GM21529 (cell line): ENCODE results near the gene DSG3.
"Not testable (repeated sequence)": the region's sequence is repeated elsewhere in the genome, so short reads cannot be mapped to it uniquely, and the experiment has no call there.

ENCODE experiments used
- ATAC-seq: cut with Tn5 transposase; IDR thresholded peaks from one replicate; pipeline ENCODE4 v1.9.1; 2021; ENCODE audit not compliant: unreplicated experiment

DSG3 gene

DNA sequence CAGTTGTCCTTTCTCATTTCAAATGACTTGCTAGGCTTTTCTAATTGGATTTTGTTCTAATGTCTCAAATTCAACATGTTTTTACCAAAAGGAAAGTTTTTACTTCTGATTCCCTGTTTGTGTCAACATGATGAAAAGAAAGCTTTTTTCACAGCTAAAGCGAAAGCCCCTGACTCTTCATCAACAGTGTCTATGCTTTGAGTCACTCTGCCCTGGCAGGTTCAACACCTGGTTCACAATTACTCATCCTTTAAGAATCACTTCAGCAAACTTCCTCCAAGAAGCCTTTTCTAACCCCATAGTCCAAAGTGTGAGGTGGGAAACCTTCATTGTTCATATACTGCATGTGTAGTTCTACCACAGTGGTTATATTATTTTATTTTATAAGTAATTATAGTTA lies 42.8 kb downstream of the DSG3 start:
- ATAC-seq: peak; percentile 84

DNA sequence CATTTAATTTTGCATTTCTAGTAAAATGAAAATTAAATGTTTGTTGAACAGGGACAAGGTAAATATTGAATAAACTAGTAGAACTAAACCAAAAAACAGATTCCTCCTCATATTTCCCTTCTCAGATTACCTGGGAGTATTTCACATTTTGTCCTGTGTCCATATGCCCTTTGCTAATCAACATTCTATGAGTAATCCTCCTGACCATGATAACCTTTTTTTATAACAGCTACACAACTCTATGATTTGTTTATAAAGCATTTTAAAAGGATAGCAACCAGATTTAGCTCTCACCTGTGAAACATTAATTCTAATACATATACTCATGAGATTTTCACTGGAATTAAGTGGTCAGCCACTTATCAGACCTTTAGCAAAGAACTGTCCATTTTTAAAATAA lies 43.3 kb downstream of the DSG3 start:
- ATAC-seq: no peak

DNA sequence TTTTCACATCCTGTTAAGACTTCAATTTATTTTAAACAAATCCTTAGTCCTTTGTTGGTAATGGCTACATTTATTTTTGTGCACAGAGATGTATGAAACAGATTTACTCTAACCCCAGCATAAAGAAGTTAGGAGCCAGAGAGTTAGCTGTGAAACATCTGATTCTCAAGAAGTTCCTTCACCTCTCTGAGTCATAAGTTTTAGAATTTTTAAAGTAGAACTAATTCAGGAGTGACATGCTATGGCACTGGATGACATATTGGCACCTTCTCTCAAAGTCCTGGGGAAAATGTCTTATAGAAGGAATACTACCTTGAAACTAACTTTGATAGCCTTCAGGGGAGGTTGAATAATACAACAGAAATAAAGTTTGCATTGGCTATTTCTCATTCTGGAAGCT lies 44.0 kb downstream of the DSG3 start:
- ATAC-seq: no peak

DNA sequence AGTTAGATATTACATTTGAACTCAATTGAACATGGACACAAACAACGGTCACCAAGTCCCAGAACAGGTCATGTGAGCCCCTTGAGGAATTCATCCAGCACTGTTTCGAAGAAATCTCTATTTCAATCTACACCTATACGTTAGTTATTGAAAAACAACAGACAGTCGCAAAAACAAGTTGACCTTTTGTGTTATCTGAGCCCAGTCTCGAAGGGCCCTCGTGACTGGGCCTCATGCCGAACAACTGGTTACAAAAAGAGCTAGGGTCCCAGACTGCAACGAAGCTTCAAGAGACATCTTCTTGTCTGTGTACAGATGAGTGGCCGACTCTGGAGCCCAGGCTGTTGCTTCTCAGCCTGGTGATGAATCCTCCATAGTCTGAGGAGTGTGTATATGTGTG lies 45.1 kb downstream of the DSG3 start:
- ATAC-seq: no peak

DNA sequence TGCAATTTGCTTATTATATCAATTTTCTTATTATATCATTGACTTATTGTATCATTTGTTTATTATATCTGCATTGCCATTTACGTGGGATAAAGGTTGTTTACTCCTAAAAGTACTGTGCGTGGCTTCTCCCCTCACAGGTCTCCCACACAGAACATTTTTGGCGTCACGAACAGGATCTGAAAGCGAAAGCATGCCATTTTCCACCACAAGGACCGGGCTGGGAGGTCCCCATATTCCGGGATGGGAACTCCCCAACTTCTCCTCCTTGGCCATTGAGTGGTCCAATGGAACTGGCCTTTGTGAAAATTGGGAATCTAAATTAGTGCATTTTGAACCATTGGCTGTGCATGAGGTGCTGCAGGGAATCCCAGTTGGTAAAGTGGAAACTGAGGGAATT lies 45.6 kb downstream of the DSG3 start:
- no peak for ATAC-seq

DNA sequence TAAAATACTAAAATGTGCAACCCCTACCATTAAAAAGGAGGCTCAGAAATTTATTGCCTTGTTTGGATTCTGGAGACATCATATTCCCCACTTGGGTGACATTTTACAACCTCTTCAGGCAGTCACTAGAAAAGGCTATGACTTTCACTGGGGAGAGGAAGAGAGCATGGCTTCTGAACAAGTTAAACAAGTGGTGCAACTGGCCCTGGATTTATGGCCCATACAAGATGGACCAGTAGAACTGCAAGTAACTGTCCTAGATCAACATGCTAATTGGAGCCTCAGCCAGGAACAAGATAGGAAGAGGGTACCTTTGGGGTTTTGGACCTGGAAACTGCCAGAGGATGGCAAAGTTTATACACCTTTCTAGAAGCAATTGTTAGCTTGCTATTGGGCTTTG lies 46.4 kb downstream of the DSG3 start:
- no peak for ATAC-seq

DNA sequence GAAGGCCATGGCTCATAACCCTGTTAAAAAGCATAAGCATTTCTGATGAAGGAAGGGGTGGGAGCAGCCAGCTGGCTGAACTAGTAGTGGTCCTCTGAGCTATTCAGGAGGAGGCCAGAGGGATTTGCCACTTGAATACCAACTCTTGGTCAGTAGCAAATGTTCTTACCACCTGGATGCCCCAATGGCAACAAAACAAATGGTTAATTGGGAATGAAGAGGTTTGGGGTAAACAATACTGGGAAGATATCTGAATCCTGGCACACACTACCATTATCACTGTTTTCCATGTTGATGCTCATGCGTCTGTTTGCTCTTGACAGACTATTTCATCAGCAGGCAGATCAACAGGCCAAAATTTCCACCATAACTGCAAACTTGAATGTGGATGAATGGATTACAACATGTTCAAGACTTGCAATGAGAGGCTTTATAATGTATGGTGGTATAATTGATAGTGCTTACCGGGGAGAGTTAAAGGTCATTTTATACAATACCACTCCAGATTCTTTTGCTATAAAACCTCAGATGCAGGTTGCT lies 47.2 kb downstream of the DSG3 start:
- ATAC-seq: not testable (repeated sequence)

DNA sequence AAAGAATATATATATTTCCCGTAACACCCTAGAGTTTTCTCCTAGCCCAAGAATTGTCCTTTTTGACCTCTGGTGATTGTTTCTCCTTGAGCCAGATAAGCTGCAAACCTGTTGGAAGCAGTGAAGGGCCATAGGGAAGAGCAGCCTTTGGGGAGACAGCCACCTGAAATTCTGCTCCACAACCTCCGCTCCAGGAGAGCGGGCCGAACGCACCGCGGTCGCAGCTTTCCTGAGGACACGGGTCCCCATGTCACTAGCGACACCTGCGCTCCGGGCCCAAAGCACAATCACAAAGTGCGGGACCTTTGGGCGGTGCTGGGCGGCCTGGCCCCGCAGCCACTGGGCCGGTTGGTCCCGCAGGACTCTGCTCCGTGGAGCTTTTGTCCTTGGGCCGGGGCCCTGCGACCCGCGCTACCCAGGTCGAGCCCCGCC lies 49.9 kb downstream of the DSG3 start:
- ATAC-seq: no peak

DNA sequence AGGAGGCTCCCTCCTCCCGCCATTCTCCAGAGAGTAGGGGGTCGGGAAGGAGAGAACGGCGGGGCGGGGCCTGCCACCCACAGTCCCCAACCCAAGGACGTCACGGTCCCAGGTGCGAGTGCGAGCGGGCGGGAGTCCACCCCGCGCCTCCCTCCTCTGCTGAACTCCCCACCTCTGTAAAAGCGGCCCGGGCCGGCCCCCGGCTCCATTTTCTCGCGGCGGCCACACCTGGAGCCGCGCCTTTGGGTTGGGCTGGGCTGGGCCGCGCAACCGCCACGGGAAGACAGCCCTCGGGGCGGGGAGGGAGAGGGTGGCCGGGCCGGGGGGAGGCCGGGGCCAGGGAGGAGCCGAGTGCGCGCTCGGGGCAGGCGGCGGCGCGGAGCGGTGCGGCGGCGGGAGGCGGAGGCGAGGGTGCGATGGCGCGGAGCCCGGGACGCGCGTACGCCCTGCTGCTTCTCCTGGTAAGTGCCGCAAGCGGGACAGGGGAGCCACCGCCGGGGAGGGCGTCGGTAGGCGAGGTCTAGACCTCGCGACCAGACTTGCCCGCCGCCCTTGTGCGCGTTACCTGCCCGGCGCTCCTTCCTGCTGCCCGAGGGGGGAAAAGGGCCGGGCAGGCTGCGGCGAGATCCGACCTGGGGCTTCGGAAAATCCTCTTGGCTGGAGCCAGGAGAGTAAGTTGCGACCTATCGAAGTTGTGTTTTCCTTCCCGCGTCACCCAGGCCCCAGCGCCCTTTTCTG lies 50.5 kb downstream of the DSG3 start, which contains the start of gene DSG2:
Gene DSG2 (plus strand): TSS at position 342 of the 738 bp plus-strand sequence. CDS start 75 bp downstream, at position 417.
- peak; percentile 44 for ATAC-seq

DNA sequence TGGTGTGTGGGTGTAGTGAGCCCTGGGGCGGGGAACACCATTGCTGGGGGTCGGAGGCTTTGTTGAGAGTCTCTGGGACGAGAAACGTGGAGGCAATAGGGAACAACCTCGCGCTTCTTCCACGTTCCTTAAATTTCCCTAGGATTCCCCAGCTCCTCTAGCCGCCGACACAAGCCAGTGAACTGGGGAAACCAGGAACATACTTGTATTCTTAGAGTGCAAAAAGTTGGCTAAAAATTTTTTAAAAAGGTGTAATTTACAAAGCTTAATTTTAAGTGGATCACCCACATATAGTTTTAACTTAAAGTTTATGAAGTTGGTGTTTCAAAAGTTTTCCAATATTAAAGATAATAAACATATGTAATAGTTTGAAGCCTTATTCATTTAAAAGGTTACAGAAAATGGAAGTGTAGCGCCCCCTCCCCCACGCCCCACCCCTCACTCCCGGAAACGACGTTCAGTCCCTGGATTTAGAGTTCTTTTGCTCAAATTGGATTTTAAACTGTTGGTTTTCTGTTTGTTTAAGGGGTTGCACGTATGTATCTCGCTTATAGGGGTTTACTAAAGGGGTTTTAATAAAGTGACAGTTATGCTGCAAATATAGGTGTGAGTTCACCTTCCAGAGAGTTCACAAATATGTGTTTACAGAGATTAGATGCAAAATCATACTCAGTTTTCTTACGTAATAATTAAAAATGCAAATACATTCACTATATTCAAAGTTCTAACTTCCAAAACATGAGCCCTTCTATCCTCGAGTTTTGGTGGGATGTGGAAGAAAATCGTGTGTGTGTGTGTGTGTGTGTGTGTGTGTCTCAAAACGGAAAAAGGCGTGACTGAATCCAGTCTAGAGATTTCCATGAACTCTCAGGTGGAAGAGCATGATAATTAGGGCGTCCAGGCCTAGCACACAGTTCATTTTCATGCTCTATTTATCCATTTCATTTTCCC lies 51.3 kb downstream of the DSG3 start:
- no peak for ATAC-seq

DNA sequence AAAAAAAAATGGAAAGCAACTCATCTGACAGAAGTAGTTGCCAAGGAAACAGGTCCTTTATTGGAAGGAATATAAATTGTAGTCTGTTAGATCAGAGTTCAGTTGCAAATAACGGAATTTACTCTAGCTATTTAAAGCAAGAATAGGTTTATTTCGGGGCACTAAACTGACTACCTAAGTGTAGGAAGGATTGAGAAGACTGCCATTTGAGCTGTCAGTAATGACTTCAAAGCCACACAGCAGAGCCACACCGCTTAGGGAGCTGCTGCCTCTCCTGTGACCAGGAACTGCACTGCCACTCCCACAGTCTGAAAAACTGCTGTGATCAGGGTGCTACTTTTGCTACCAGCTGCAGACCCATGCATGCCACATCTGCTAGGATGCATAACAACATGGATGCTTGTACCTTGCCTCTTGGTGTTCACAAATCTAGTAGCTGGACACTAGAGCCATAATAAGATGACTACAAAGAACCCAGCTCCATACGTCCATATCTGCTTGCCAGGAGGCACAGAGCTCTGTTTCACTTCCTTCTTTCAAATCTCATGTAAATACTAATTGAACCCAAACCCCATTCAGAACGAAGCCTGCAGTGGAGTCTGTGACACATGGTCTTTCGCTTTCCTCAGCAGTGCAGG lies 52.6 kb downstream of the DSG3 start:
- peak; percentile 87 for ATAC-seq

DNA sequence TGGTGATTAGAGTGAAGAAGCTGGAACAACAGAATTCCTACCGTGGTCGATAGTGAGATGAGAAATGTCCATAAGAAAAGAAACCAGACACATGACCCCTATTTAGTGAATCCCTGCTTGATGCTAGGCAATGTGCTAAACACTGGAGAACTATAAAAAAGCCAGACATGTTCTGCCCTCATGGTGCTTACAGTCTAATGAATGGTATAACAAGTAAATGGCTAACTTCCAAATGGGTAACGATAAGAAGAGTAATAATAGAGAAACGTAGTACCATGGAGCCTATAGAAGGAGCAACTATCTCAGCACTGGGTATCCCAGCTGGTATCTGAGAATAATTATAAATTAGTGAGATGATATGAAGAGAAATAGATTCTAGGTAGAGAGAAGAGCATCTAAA lies 55.5 kb downstream of the DSG3 start:
- ATAC-seq: no peak

DNA sequence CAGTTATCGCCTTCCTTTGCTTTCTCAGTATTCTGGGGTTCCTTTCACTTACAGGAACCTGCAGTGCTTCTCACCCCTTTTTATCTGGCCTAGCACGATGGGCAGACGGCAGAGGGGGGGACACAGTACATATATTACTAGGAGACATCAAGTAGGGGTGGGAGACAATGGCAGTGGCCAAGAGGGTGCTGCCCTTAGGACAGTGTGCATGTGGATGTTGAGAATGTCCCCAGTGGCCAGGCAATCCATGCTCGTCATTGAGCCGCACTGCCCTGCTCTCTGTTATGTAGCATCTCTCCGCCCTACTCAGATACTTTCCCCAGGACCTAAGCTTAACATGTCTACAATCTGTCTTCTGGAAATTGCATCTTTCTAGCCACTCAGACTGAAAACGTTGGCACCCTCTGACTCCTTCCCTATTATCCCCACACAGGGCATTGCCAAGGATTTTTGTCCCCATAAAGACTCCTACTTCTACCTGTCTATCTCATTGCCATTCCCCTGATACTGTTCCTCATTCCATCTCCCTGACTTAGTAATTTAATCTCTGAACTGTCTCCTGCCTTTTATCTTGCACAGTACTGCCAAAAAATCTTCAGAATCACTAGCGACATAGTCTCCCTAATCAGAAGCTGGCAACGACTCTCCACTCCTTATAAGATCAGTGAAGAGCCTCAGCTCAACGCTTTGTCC lies 57.1 kb downstream of the DSG3 start:
- ATAC-seq: no peak

DNA sequence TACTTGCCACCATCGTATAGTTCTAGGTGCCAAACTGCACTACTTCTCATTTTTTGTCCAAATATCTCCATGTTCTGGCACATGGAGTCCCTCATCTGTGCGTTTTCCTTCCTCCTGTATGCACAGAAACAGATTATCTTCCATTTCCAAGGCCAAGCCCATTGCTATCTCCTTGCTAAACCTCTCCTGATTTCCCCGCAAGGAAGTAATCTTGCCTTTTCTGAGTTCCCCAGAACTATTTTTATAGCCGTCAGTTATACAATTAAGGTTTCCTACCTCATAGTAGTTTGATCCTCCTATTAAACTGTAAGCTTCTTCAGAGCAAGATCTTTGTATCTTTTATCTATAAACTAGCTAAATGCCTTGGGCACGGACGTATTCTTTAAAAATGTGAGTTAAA lies 57.6 kb downstream of the DSG3 start:
- ATAC-seq: no peak

DNA sequence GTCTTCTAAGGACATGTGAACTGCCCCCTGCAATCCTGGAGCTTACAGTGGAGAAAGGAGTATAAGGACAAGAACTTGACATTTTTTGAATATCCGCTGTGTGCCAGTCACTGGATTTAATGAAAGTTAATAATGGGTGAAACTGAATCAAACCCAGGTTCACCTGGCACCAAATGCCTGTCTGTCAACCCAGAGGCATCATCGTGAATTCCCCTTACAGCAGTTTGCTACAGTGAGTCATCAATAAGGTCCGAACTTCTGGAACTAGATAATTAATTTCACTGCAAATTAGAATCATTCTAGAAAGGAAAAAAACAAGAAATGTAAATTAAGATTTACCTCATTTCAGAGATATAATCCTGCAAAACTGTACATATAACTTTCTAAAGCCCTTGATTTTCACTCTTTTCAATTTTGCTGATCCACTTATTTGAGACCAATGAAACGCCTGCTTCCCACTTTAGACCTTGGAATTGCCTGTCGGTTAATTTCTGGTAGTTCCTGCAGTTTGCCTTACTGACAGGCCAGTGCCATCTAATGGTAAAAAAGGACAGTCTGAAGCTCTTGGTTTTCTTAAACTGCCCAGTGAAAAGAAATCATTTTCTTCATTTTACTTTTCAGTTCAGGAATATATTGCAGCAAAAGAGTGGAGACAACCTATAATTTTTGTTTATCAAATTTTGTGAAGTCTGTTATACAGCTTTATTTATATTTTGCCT lies 58.6 kb downstream of the DSG3 start:
- ATAC-seq: no peak

DNA sequence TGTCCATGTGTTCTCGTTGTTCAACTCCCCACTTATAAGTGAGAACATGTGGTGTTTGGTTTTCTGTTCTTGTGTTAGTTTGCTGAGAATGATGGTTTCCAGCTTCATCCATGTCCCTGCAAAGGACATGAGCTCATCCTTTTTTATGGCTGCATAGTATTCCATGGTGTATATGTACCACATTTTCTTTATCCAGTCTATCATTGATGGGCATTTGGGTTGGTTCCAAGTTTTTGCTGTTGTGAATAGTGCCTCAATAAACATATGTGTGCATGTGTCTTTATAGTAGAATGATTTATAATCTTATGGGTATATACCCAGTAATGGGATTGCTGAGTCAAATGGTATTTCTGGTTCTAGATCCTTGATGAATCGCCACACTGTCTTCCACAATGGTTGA lies 59.6 kb downstream of the DSG3 start:
- not testable (repeated sequence) for ATAC-seq

DNA sequence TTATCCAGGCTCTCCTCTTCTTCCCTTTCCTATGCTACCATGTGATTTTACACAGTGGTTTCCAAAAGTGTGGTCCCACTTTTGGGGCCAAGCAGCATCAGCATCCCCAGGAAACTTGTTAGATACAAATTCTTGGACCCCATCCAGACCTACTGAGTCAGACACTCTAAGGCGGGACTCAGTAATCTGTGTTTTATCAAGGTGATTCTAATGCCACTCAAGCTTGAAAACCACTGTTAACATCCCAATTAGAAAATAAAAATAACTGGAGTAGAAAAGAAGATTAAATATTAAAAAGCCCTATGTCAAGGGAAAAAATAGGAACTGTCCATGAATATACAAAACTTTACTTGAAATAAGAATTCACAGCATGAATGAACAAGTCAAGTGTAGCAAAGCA lies 61.2 kb downstream of the DSG3 start:
- no peak for ATAC-seq

DNA sequence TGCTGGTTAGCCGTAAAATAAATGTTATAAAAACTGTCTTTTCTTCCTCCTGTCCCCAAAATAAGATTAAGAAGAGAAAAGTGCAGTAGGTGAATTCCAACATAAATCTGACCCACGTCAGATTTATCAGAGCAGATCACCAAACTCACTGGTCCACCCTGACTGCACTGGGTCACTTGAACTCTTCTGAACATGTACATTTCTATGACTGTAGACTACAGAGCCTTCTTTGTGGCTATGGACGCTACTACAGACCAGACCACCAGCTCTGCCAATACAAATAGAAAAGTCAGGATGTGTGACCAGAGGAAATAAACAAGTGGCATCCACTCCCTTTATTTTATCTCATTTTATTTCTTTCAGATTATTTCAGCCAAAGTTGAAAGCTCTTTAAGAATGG lies 62.0 kb downstream of the DSG3 start:
- ATAC-seq: no peak

DNA sequence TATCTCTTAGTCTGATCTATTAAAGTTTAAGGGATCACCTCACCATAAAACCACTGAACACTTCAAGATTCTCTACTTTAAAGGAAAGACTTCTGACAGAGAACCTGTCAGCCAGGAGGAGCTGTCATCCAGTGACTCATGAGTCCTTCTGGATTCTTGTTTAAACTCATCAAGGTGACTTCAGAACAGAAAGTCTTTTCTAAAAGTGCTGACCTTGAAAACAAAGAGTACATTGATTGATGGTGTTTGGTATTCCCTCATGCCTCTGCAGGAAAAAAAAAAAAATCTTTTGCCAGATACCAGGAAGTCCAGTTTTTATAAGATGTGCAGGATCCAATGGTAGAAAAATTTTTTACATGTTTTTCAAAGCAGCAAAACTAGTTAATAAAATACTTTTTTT lies 62.8 kb downstream of the DSG3 start:
- ATAC-seq: no peak

DNA sequence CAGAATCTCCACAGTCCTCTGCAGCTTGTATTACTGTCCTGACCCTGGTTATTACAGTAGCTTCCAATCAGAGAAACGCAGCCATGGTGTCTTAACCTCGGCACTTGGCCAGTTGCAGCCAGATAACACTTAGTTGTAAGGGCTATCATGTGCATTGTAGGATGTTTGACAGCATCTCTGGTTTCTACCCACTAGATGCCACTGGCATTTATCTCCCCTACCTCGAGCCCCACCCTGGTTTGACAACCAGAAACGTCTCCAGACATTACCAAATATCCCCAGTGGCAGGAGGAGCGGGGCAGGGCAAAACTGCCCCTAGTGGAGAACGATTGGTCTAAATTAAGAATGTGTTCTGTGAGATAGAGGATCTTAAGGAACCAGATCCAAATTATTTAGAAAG lies 63.6 kb downstream of the DSG3 start:
- no peak for ATAC-seq
